Aorta (tissue), 5 donors: ENCODE results near the gene APPBP2. TPM values are rescaled to one million over a fixed set of nuclear protein-coding genes. Genes with fewer than 3 reads are reported as not detected.

Source experiments
- ATAC-seq: fragments of 200-7000 bp; cut with Tn5 transposase; one replicate; pipeline ENCODE4 v1.9.1; 2022; ENCODE audit warnings: moderate library complexity; ENCODE audit not compliant: low FRiP score
- DNase-seq, 2 donors: peaks; one replicate each; pipeline ENCODE4 v3.0.0-alpha.2; 2020
- H3K27ac ChIP-seq, 2 donors: one replicate each; pipeline ENCODE4 v1.5.1; 2013; ENCODE audit warnings: low read length in 2 of 2, mild to moderate bottlenecking in 2 of 2, moderate library complexity in 2 of 2, control low read depth in 1 of 2, inconsistent platforms in 1 of 2, low read depth in 1 of 2
- H3K27me3 ChIP-seq, 2 donors: one replicate each; pipeline ENCODE4 v1.6.1; 2013; ENCODE audit warnings: control low read depth in 1 of 2, low read length in 1 of 2, mild to moderate bottlenecking in 1 of 2, moderate library complexity in 1 of 2; ENCODE audit not compliant: insufficient read depth in 2 of 2, control insufficient read depth in 1 of 2
- H3K36me3 ChIP-seq, 2 donors: one replicate each; pipeline ENCODE4 v1.6.1; 2013; ENCODE audit warnings: control low read depth in 1 of 2, low read length in 1 of 2, mild to moderate bottlenecking in 1 of 2; ENCODE audit not compliant: insufficient read depth in 2 of 2, control insufficient read depth in 1 of 2
- H3K4me1 ChIP-seq, 2 donors: one replicate each; pipeline ENCODE4 v1.6.1; 2013; ENCODE audit warnings: low read length in 2 of 2, control low read depth in 1 of 2, mild to moderate bottlenecking in 1 of 2, moderate library complexity in 1 of 2; ENCODE audit not compliant: insufficient read depth in 2 of 2, control insufficient read depth in 1 of 2
- H3K4me3 ChIP-seq, 2 donors: one replicate each; pipeline ENCODE4 v1.5.1; 2013; ENCODE audit warnings: low read length in 2 of 2, control low read depth in 1 of 2, mild to moderate bottlenecking in 1 of 2
- H3K9me3 ChIP-seq: one replicate; pipeline ENCODE4 v1.6.1; 2013; ENCODE audit warnings: mild to moderate bottlenecking, low read length; ENCODE audit not compliant: control insufficient read depth
- WGBS, 2 donors: extraction: QIAGEN DNeasy Blood & Tissue Kit; methylation state at CpG; one replicate each; pipeline ENCODE4 v1.1.7; 2013; 5-methylcytosine and 5-hydroxymethylcytosine counted together
- intact Hi-C, 2 donors: fragments of 100-400 bp; cut with DNase I; formaldehyde crosslinking; loops; one replicate each; pipeline versions ENCODE4 v1.14.2 to v1.15.0; 2022
- polyA plus RNA-seq, 2 donors: library from polyadenylated mRNA; stranded (reverse); fragments of 200-250 nt; gene quantifications; one replicate each; pipeline ENCODE4 v1.2.3, GENCODE V29; 2013
- total RNA-seq, 2 donors: library from RNA; stranded (reverse); fragmentation: NEBNext Ultra II Directional; extraction: Animal tissue kit (Norgen Biotek cat#: 25700); gene quantifications; one replicate each; pipeline ENCODE4 v1.2.1, GENCODE V29; 2021
- donor health status: healthy with polysubstance abuse.
- donor health status: Bipolar disorder and iron deficiency.
- donor health status: DM: no; HTN: no; CAD: no.
- donor health status: DM: no; HTN: no; CAD: no.
- donor health status: DM: yes; HTN: yes; CAD: no.

Gene APPBP2
- total and polyA plus RNA-seq, 4 donors = 4.5 to 49.3 (median 24.6) TPM

GRCh38 chr17:60416368-60416925 lies 109.6 kb downstream of the APPBP2 start:
- DNase-seq (no peak), ATAC-seq (no peak)
- intact Hi-C loops = no loop called here
- H3K9me3 ChIP-seq = no peaks in the 10 kb centered on the region
- no peak overlapping the region for H3K27ac ChIP-seq
- H3K4me3 ChIP-seq = no peak overlapping the region
- 87 to 89% methylated on average over 2 of the region's 2 CpGs for WGBS, 2 donors
- no peaks in the 10 kb centered on the region for H3K36me3 ChIP-seq
- H3K4me1 ChIP-seq = no peaks in the 10 kb centered on the region
- H3K27me3 ChIP-seq = no peaks in the 10 kb centered on the region

GRCh38 chr17:60415146-60415545 lies 110.9 kb downstream of the APPBP2 start:
- Histone ChIP-seq H3K9me3 (no peaks in the 10 kb centered on the region), H3K36me3 (no peaks in the 10 kb centered on the region), H3K27me3 (no peaks in the 10 kb centered on the region), H3K4me1 (no peaks in the 10 kb centered on the region), H3K4me3 (no peak overlapping the region), H3K27ac (no peak overlapping the region)
- no peak for ATAC-seq
- WGBS, 2 donors = 88 to 91% methylated on average over 1 of the region's 1 CpG
- no peak for DNase-seq
- intact Hi-C loops = no loop called here

- intact Hi-C loops = no loop called here
- no peak for DNase-seq
- 40% methylated on average over 3 of the region's 3 CpGs for WGBS, 2 donors
- no peaks in the 10 kb centered on the region for H3K4me1 ChIP-seq
- no peaks in the 10 kb centered on the region for H3K9me3 ChIP-seq
- H3K27ac ChIP-seq = no peak overlapping the region
- H3K27me3 ChIP-seq = no peaks in the 10 kb centered on the region
- no peak for ATAC-seq
- H3K36me3 ChIP-seq = no peaks in the 10 kb centered on the region
- H3K4me3 ChIP-seq = no peak overlapping the region
Observed at GRCh38 chr17:60412701-60413100, 113.3 kb downstream of the APPBP2 start.

- no peaks in the 10 kb centered on the region for H3K27me3 ChIP-seq
- H3K4me1 ChIP-seq = no peaks in the 10 kb centered on the region
- H3K4me3 ChIP-seq = no peak overlapping the region
- ATAC-seq (no peak), DNase-seq (no peak)
- H3K27ac ChIP-seq = no peak overlapping the region
- H3K36me3 ChIP-seq = no peaks in the 10 kb centered on the region
- no peaks in the 10 kb centered on the region for H3K9me3 ChIP-seq
- intact Hi-C loops = no loop called here
- WGBS, 2 donors = 77 to 84% methylated on average over 4 of the region's 4 CpGs
Observed at GRCh38 chr17:60410001-60410400, 116.0 kb downstream of the APPBP2 start.

GRCh38 chr17:60406887-60407286 lies 119.2 kb downstream of the APPBP2 start:
- 36 to 46% methylated on average over 3 of the region's 3 CpGs for WGBS, 2 donors
- Histone ChIP-seq H3K4me3 (no peak overlapping the region), H3K27me3 (no peaks in the 10 kb centered on the region), H3K27ac (no peak overlapping the region), H3K9me3 (no peaks in the 10 kb centered on the region), H3K4me1 (no peaks in the 10 kb centered on the region), H3K36me3 (no peaks in the 10 kb centered on the region)
- no peak for DNase-seq
- ATAC-seq = no peak
- intact Hi-C loops = no loop called here

GRCh38 chr17:60403962-60404361 lies 122.1 kb downstream of the APPBP2 start:
- ATAC-seq (no peak), DNase-seq (no peak)
- Histone ChIP-seq H3K27me3 (no peaks in the 10 kb centered on the region), H3K36me3 (no peaks in the 10 kb centered on the region), H3K4me3 (no peak overlapping the region), H3K9me3 (no peaks in the 10 kb centered on the region), H3K27ac (no peak overlapping the region), H3K4me1 (no peaks in the 10 kb centered on the region)
- intact Hi-C loops = no loop called here
- 85 to 91% methylated on average over 6 of the region's 6 CpGs for WGBS, 2 donors

- intact Hi-C loops = no loop called here
- no peak for ATAC-seq
- no peak overlapping the region for H3K27ac ChIP-seq
- H3K4me3 ChIP-seq = no peak overlapping the region
- WGBS, 2 donors = 83 to 84% methylated on average over 3 of the region's 3 CpGs
- no peak for DNase-seq
- no peaks in the 10 kb centered on the region for H3K4me1 ChIP-seq
- no peaks in the 10 kb centered on the region for H3K27me3 ChIP-seq
- H3K9me3 ChIP-seq = no peaks in the 10 kb centered on the region
- no peaks in the 10 kb centered on the region for H3K36me3 ChIP-seq
Observed at GRCh38 chr17:60403523-60403810, 122.6 kb downstream of the APPBP2 start.

GRCh38 chr17:60401819-60402218 lies 124.2 kb downstream of the APPBP2 start:
- Histone ChIP-seq H3K27me3 (no peaks in the 10 kb centered on the region), H3K27ac (no peak overlapping the region), H3K4me3 (no peak overlapping the region), H3K4me1 (no peaks in the 10 kb centered on the region), H3K36me3 (no peaks in the 10 kb centered on the region), H3K9me3 (no peaks in the 10 kb centered on the region)
- DNase-seq (no peak), ATAC-seq (no peak)
- intact Hi-C loops = no loop called here

GRCh38 chr17:60398227-60398959 lies 127.6 kb downstream of the APPBP2 start:
- Histone ChIP-seq H3K4me3 (no peak overlapping the region), H3K9me3 (no peaks in the 10 kb centered on the region), H3K4me1 (no peaks in the 10 kb centered on the region), H3K27ac (no peak overlapping the region), H3K36me3 (no peaks in the 10 kb centered on the region), H3K27me3 (no peaks in the 10 kb centered on the region)
- 80 to 87% methylated on average over 3 of the region's 3 CpGs for WGBS, 2 donors
- no peak for ATAC-seq
- no peak for DNase-seq
- intact Hi-C loops = no loop called here
